ENCODE results near the gene NFILZ.

DNA sequence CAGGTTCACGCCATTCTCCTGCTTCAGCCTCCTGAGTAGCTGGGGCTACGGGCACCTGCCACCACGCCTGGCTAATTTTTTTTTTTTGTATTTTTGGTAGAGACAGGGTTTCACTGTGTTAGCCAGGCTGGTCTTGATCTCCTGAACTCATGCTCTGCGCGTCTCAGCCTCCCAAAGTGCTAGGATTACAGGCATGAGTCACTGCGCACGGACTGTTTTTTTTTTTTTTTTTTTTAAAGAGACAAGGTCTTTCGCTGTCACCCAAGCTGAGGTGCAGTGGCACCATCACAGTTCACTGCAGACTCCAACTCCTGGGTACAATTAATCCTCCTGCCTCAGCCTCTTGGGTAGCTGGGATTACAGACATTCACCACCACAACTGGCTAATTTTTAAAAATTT is 11.7 kb upstream of the NFILZ start:
- TF ChIP-seq, protein P1, sequence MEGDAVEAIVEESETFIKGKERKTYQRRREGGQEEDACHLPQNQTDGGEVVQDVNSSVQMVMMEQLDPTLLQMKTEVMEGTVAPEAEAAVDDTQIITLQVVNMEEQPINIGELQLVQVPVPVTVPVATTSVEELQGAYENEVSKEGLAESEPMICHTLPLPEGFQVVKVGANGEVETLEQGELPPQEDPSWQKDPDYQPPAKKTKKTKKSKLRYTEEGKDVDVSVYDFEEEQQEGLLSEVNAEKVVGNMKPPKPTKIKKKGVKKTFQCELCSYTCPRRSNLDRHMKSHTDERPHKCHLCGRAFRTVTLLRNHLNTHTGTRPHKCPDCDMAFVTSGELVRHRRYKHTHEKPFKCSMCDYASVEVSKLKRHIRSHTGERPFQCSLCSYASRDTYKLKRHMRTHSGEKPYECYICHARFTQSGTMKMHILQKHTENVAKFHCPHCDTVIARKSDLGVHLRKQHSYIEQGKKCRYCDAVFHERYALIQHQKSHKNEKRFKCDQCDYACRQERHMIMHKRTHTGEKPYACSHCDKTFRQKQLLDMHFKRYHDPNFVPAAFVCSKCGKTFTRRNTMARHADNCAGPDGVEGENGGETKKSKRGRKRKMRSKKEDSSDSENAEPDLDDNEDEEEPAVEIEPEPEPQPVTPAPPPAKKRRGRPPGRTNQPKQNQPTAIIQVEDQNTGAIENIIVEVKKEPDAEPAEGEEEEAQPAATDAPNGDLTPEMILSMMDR (IDR thresholded peaks at IDR 0.05 in 2 of 3, conservative IDR thresholded peaks at IDR 0.05 in 1 of 3; ENCODE audit: borderline replicate concordance in 1 of 3, insufficient read depth in 1 of 3, low read depth in 2 of 3, low read length in 2 of 3), result no peak
- TF ChIP-seq RAD21 (IDR thresholded peaks at IDR 0.05; ENCODE audit: low read depth), result no peak
- TF ChIP-seq POLR2AphosphoS5 (IDR thresholded peaks at IDR 0.05; ENCODE audit: low read depth, low read length), result no peak
- TF ChIP-seq, protein P2, sequence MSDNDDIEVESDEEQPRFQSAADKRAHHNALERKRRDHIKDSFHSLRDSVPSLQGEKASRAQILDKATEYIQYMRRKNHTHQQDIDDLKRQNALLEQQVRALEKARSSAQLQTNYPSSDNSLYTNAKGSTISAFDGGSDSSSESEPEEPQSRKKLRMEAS (IDR thresholded peaks at IDR 0.05), result peak; percentile 62
- no peak for TF ChIP-seq ZNF274 (IDR thresholded peaks at IDR 0.05; ENCODE audit: low read depth, low read length)
- no peak for TF ChIP-seq POLR2A (IDR thresholded peaks at IDR 0.05; ENCODE audit: borderline replicate concordance, extremely low read depth, insufficient read depth, insufficient read length)
- no peak for TF ChIP-seq EZH2 (IDR thresholded peaks at IDR 0.05)
- TF ChIP-seq EZH2phosphoT487 (IDR thresholded peaks at IDR 0.05; ENCODE audit: borderline replicate concordance), result no peak
- TF ChIP-seq EGR1 (IDR thresholded peaks at IDR 0.05; ENCODE audit: low read depth), result no peak
- TF ChIP-seq, protein P3, sequence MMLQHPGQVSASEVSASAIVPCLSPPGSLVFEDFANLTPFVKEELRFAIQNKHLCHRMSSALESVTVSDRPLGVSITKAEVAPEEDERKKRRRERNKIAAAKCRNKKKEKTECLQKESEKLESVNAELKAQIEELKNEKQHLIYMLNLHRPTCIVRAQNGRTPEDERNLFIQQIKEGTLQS (IDR thresholded peaks at IDR 0.05), result no peak
- TF ChIP-seq TCF7L2 (IDR thresholded peaks at IDR 0.05; ENCODE audit: borderline replicate concordance, extremely low read depth, insufficient read depth, insufficient read length), result no peak
- TF ChIP-seq, protein P4, sequence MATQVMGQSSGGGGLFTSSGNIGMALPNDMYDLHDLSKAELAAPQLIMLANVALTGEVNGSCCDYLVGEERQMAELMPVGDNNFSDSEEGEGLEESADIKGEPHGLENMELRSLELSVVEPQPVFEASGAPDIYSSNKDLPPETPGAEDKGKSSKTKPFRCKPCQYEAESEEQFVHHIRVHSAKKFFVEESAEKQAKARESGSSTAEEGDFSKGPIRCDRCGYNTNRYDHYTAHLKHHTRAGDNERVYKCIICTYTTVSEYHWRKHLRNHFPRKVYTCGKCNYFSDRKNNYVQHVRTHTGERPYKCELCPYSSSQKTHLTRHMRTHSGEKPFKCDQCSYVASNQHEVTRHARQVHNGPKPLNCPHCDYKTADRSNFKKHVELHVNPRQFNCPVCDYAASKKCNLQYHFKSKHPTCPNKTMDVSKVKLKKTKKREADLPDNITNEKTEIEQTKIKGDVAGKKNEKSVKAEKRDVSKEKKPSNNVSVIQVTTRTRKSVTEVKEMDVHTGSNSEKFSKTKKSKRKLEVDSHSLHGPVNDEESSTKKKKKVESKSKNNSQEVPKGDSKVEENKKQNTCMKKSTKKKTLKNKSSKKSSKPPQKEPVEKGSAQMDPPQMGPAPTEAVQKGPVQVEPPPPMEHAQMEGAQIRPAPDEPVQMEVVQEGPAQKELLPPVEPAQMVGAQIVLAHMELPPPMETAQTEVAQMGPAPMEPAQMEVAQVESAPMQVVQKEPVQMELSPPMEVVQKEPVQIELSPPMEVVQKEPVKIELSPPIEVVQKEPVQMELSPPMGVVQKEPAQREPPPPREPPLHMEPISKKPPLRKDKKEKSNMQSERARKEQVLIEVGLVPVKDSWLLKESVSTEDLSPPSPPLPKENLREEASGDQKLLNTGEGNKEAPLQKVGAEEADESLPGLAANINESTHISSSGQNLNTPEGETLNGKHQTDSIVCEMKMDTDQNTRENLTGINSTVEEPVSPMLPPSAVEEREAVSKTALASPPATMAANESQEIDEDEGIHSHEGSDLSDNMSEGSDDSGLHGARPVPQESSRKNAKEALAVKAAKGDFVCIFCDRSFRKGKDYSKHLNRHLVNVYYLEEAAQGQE (IDR thresholded peaks at IDR 0.05; ENCODE audit: low read depth), result no peak
- TF ChIP-seq SP1 (IDR thresholded peaks at IDR 0.05; ENCODE audit: low read depth), result peak; percentile 54
- TF ChIP-seq CBX3 (IDR thresholded peaks at IDR 0.05; ENCODE audit: low read depth), result no peak

All from HCT116 (cell line).